PC-3 (cell line): ENCODE data around the gene PRSS12.

Experiments used
- CTCF ChIP-seq: fragments of 300-600 bp; sonication (generic); conservative IDR thresholded peaks from 2 replicates; pipeline ENCODE4 v1.5.1; 2017; ENCODE audit warnings: antibody characterized with exemption, low read depth, mild to moderate bottlenecking, low read length
- EZH2 ChIP-seq: fragments of 300-600 bp; sonication (generic); IDR thresholded peaks from one replicate; pipeline ENCODE4 v1.6.1; 2017; ENCODE audit warnings: antibody characterized with exemption, mild to moderate bottlenecking, low read length; ENCODE audit not compliant: unreplicated experiment
- EZH2phosphoT487 ChIP-seq: fragments of 300-600 bp; sonication (generic); IDR thresholded peaks from 2 replicates; pipeline ENCODE4 v1.6.1; 2018; ENCODE audit warnings: mild to moderate bottlenecking, antibody characterized with exemption, low read length, borderline replicate concordance

- TF ChIP-seq CTCF (no peak), EZH2 (no peak), EZH2phosphoT487 (no peak)
These were observed 7.3 kb upstream of the PRSS12 start for GRCh38 chr4:118360106-118360505.
